T-helper 2 cell treated with Interferon-gamma antibody and Interleukin-4, amounts not matched to agents 5 μg/mL and 100 μg/mL, for 36 hours (primary cell): ENCODE results near the gene BICC1.

ENCODE experiments used
- DNase-seq: peaks from one replicate; pipeline ENCODE4 v3.0.0; 2021; ENCODE audit warnings: low spot score
- H3K27ac Mint-ChIP-seq: one replicate; pipeline ENCODE4 v1.8.0; 2021; ENCODE audit warnings: mild to moderate bottlenecking, mixed read lengths
- H3K27me3 Mint-ChIP-seq: one replicate; pipeline ENCODE4 v1.8.0; 2021; ENCODE audit warnings: low read depth, mixed read lengths
- H3K36me3 Mint-ChIP-seq: one replicate; pipeline ENCODE4 v1.8.0; 2021; ENCODE audit warnings: low read depth, mixed read lengths
- H3K4me1 Mint-ChIP-seq: one replicate; pipeline ENCODE4 v1.8.0; 2021; ENCODE audit warnings: low read depth, mixed read lengths
- H3K4me3 Mint-ChIP-seq: one replicate; pipeline ENCODE4 v1.8.0; 2022; ENCODE audit warnings: mild to moderate bottlenecking, moderate library complexity, mixed read lengths
- H3K9me3 Mint-ChIP-seq: one replicate; pipeline ENCODE4 v1.8.0; 2021; ENCODE audit warnings: mixed read lengths

The BICC1 gene

GRCh38 chr10:58741673-58742072, 229.0 kb downstream of the BICC1 start:
- Mint-ChIP-seq H3K4me3 (no peak overlapping the region), H3K27me3 (no peaks in the 10 kb centered on the region), H3K9me3 (no peaks in the 10 kb centered on the region), H3K27ac (no peak overlapping the region), H3K4me1 (no peaks in the 10 kb centered on the region), H3K36me3 (no peaks in the 10 kb centered on the region)
- DNase-seq: no peak

GRCh38 chr10:58742141-58742540, 229.5 kb downstream of the BICC1 start:
- H3K9me3 Mint-ChIP-seq: no peaks in the 10 kb centered on the region
- no peaks in the 10 kb centered on the region for H3K27me3 Mint-ChIP-seq
- H3K4me3 Mint-ChIP-seq: no peak overlapping the region
- H3K36me3 Mint-ChIP-seq: no peaks in the 10 kb centered on the region
- H3K27ac Mint-ChIP-seq: no peak overlapping the region
- DNase-seq: no peak
- no peaks in the 10 kb centered on the region for H3K4me1 Mint-ChIP-seq

DNA sequence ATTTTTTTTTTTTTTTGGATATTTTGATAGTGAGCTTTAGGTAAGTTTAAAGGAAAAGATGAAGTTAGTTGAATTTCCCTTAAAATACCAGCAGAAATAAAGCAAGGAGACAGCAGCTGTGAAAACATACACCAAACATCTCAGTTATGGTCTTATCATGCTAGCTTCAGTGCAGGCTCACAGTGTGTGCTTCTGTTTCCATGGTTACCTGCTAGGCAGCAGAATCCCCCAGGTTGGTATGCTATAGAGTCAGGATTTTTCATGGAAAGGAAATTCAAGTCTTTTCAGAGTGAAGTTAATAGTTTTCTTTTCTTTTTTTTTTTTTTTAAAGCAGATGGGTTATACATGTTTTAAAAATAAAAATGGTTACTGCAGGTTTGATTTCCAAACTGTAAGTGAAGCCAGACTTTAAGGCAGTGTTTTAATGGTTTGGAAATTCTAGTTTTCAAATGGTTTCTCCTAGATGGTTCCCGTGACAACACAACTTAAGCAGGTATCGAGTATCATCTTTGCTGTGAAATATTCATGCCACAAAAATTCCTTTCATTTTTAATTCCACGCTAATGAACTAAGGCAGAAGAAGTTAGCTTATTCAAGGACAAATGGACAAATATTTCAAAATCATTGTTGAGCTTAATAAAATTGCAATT, 230.9 kb downstream of the BICC1 start:
- Mint-ChIP-seq H3K4me1 (no peaks in the 10 kb centered on the region), H3K9me3 (no peaks in the 10 kb centered on the region), H3K36me3 (no peaks in the 10 kb centered on the region), H3K27ac (no peak overlapping the region), H3K4me3 (no peak overlapping the region), H3K27me3 (no peaks in the 10 kb centered on the region)
- DNase-seq: no peak

DNA sequence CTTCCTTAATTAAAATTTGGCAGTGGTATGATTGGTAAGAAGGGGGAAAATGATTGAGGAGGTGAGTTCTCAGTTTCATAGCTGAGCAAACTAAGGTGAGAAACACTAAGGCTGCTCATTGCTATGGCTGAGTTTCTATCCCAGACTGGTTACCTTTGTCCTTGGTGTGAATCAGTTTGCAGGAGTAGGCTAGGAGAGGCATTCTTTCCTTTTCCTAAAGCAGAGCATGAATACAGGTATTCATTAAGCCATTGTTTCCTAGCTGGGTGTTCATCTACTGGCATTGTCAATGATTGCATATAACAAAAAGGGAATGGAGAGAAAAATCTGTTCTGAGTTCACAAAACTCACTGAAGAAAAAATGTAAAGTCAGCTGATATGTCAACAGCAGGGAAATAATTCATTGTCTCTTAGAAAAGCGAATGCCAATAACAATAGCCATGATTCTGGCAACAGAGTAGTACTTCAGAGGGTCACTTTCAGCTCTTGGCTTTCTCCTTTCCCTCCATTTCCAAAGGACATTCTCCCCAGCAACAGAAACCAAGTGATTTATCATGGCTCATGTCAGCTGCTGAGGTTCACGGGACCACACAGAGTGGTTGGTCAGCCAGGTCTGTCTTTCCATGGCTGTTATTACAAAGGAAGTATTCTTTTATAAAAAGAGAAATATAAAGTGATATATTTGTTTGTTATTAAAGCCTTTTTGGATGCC, 234.0 kb downstream of the BICC1 start:
- DNase-seq: no peak
- Mint-ChIP-seq H3K9me3 (no peaks in the 10 kb centered on the region), H3K4me1 (no peaks in the 10 kb centered on the region), H3K27ac (no peak overlapping the region), H3K27me3 (no peaks in the 10 kb centered on the region), H3K4me3 (no peak overlapping the region), H3K36me3 (no peaks in the 10 kb centered on the region)

DNA sequence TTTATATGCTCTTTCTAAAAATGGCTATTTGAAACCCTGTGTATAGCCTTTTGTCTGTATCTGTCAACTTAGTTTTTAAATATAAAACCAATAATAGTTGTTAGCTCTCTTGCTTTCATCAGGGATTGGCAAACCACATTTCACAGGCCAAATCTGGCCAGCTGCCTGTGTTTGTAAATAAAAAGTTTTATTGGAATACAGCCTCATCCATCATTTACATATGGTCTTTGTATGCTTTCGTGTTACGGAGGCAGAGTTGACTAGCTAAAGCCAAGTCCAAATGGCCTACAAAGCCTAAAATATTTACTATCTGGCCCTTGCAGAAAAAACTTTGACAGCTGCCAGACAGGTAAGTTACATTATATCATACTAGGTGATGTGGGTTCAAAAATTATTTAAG, 235.0 kb downstream of the BICC1 start:
- no peak overlapping the region for H3K27ac Mint-ChIP-seq
- no peaks in the 10 kb centered on the region for H3K4me1 Mint-ChIP-seq
- H3K36me3 Mint-ChIP-seq: no peaks in the 10 kb centered on the region
- no peaks in the 10 kb centered on the region for H3K9me3 Mint-ChIP-seq
- no peaks in the 10 kb centered on the region for H3K27me3 Mint-ChIP-seq
- no peak overlapping the region for H3K4me3 Mint-ChIP-seq
- DNase-seq: no peak

- no peak overlapping the region for H3K4me3 Mint-ChIP-seq
Measured at GRCh38 chr10:58752665-58753064, 240.0 kb downstream of the BICC1 start.

DNA sequence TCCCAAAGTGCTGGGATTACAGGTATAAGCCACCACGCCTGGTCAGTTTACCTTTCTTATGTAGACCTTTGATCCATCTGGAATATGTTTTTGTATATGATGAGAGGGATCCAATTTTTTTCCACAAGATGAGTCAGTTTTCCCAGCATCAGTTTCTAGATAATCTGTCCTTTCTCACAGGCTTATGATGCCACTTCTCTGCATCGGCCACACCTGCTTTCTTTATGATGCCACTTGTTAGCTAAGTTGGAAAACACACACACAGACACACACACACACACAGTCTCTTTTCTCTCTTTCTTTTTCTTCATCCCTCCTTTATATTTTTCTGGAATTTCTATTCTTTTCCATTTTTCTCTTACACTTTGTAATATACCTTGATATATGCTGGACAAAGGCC, 240.8 kb downstream of the BICC1 start:
- no peak for DNase-seq
- Mint-ChIP-seq H3K27me3 (no peaks in the 10 kb centered on the region), H3K9me3 (no peaks in the 10 kb centered on the region), H3K4me3 (no peak overlapping the region), H3K4me1 (no peaks in the 10 kb centered on the region), H3K36me3 (no peaks in the 10 kb centered on the region), H3K27ac (no peak overlapping the region)

More at GRCh38 chr10:58752665-58753064, 240.0 kb downstream of the BICC1 start:
- Mint-ChIP-seq H3K9me3 (no peaks in the 10 kb centered on the region), H3K27ac (no peak overlapping the region), H3K4me1 (no peaks in the 10 kb centered on the region), H3K36me3 (no peaks in the 10 kb centered on the region), H3K27me3 (no peaks in the 10 kb centered on the region)
- no peak for DNase-seq

GRCh38 chr10:58754469-58755339, 242.0 kb downstream of the BICC1 start:
- Mint-ChIP-seq H3K4me3 (no peak overlapping the region), H3K27ac (no peak overlapping the region), H3K9me3 (no peaks in the 10 kb centered on the region), H3K4me1 (no peaks in the 10 kb centered on the region), H3K36me3 (no peaks in the 10 kb centered on the region), H3K27me3 (no peaks in the 10 kb centered on the region)
- DNase-seq: no peak

DNA sequence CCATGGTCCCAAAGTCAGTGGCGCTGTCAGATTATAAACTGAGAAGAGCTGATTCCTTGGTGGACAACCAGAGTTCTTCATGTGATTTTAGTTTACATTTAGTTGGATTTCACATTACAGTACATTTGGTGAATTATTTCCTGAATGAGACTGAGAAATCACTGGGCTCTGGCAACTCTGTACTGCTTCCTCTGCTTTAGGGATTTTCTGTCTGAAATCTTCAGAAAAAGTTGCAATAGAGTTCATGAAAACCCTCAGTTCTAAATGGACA, 242.6 kb downstream of the BICC1 start:
- Mint-ChIP-seq H3K9me3 (no peaks in the 10 kb centered on the region), H3K27me3 (no peaks in the 10 kb centered on the region), H3K4me1 (no peaks in the 10 kb centered on the region), H3K36me3 (no peaks in the 10 kb centered on the region), H3K27ac (no peak overlapping the region), H3K4me3 (no peak overlapping the region)
- DNase-seq: no peak

DNA sequence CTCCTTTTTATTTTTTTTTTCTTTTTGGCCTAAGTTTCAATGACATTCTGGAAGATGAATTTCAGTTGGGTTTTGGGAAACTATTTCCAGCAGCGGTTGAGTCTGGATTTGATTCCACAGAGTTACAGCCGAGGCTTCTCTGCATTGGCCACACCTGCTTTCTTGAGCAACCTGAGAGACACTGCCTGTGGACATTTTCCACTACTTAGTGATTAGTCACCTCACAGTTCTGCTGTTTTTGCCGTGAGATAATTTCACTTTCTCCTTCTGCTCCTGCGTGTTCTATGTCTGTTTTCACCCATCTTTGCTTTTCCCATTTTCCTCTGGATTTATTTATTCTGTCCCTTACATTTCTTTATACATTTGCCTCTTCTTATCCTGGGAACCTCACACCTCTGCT, 243.0 kb downstream of the BICC1 start:
- Mint-ChIP-seq H3K27ac (no peak overlapping the region), H3K27me3 (no peaks in the 10 kb centered on the region), H3K4me3 (no peak overlapping the region), H3K4me1 (no peaks in the 10 kb centered on the region), H3K9me3 (no peaks in the 10 kb centered on the region), H3K36me3 (no peaks in the 10 kb centered on the region)
- no peak for DNase-seq

DNA sequence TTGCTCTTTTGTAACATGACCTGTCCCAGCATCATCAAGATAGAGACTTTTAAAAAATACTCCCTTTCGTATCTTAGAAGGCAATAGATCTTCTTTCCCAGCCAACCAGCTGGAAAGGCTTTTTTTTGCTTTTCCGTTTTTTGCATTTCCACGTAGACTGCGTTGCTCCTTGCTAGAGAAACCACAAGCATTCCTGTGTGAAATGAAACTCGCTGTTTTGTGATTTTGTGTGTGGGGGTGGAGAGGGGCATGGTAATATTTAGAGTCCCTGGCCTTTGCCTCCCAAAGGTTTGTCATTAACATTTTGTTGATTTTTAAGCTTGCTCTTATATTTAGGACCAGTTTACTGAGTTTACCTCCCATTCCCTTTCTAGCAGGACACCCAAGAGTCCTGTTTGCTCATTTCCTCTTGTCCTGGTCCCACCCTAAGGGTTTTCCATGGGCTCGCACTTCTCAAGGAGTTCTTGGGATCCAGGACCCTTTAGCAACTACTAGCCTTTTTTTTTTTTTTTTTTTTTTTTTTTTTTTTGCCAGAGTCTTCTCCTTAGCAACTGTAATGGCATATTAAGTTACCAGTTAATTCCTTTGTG, 243.6 kb downstream of the BICC1 start:
- no peaks in the 10 kb centered on the region for H3K36me3 Mint-ChIP-seq

GRCh38 chr10:58757352-58758065, 244.8 kb downstream of the BICC1 start:
- Mint-ChIP-seq H3K4me1 (no peaks in the 10 kb centered on the region), H3K9me3 (no peaks in the 10 kb centered on the region), H3K4me3 (no peak overlapping the region), H3K36me3 (no peaks in the 10 kb centered on the region), H3K27ac (no peak overlapping the region), H3K27me3 (no peaks in the 10 kb centered on the region)
- no peak for DNase-seq

More for the DNA sequence above, 243.6 kb downstream of the BICC1 start:
- Mint-ChIP-seq H3K27ac (no peak overlapping the region), H3K4me1 (no peaks in the 10 kb centered on the region), H3K9me3 (no peaks in the 10 kb centered on the region), H3K27me3 (no peaks in the 10 kb centered on the region), H3K4me3 (no peak overlapping the region)
- DNase-seq: no peak

- Mint-ChIP-seq H3K27me3 (no peaks in the 10 kb centered on the region), H3K36me3 (no peaks in the 10 kb centered on the region), H3K9me3 (no peaks in the 10 kb centered on the region), H3K4me3 (no peak overlapping the region), H3K27ac (no peak overlapping the region), H3K4me1 (no peaks in the 10 kb centered on the region)
- DNase-seq: no peak
Measured at GRCh38 chr10:58758321-58758720, 245.6 kb downstream of the BICC1 start.
